Activated CD4-positive, alpha-beta T cell treated with anti-CD3 and anti-CD28 coated beads, Interleukin-10, Interleukin-2, amounts not matched to agents 100 ng/mL and 50 ng/mL, durations not matched to agents 16 hours and 8 hours (primary cell): ENCODE measurements around the gene BACH2.
"Not testable (repeated sequence)": the region's sequence is repeated elsewhere in the genome, so short reads cannot be mapped to it uniquely, and the experiment has no call there.

Experiments used
- DNase-seq: peaks from one replicate; pipeline ENCODE4 v3.0.0-alpha.2; 2020

Gene BACH2

DNA sequence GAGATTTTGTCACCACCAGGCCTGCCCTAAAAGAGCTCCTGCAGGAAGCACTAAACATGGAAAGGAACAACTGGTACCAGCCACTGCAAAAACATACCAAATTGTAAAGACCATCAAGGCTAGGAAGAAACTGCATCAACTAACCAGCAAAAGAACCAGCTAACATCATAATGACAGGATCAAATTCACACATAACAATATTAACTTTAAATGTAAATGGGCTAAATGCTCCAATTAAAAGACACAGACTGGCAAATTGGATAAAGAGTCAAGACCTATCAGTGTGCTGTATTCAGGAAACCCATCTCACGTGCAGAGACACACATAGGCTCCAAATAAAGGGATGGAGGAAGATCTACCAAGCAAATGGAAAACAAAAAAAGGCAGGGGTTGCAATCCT lies 240.7 kb downstream of the BACH2 start:
- DNase-seq, result not testable (repeated sequence)

DNA sequence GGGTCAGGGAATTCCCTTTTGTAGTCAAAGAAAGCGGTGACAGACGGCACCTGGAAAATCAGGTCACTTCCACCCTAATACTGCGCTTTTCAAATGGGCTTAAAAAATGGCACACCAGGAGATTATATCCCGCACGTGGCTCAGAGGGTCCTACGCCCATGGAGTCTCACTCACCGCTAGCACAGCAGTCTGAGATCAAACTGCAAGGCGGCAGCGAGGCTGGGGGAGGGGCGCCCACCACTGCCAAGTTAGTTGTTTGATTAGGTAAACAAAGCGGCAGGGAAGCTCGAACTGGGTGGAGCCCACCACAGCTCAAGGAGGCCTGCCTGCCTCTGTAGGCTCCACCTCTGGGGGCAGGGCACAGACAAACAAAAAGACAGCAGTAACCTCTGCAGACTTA lies 242.4 kb downstream of the BACH2 start:
- not testable (repeated sequence) for DNase-seq

DNA sequence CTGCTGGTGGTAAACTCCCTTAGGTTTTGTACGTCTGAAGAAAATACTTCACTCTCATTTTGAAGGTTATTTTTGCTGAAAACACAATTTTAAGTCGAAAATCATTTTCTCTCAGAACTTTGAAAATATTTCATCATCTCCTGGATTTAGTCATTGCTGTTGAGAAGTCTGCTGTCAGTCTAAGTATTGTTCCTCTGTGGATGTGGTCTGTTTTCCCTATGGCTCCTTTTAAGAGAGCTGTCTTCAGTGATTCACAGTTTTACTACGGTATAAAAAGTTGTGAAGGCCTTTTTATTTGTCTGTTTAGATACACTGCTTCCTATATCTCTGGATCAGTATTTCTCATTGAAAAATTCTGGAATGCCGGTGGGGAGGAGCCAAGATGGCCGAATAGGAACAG lies 243.0 kb downstream of the BACH2 start:
- no peak for DNase-seq

DNA sequence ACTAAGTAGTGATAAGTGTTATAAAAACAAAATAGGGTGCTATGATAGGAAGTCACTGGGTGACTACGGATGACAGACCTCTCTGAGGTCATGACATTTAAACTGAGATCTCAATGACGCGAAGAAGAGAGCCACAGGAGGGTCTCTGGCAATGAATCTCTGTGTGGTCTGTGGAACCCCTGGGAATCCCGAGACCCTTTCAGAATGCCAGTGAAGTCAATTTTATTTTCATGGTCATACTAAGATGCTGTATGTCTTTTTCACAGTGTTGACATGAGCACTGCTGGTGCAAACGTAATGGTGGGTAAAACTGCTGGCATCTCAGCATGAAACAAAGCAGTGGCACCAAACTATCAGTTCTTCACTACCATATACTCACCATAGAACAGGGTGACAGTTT lies 247.3 kb downstream of the BACH2 start:
- DNase-seq, result peak; percentile 39

DNA sequence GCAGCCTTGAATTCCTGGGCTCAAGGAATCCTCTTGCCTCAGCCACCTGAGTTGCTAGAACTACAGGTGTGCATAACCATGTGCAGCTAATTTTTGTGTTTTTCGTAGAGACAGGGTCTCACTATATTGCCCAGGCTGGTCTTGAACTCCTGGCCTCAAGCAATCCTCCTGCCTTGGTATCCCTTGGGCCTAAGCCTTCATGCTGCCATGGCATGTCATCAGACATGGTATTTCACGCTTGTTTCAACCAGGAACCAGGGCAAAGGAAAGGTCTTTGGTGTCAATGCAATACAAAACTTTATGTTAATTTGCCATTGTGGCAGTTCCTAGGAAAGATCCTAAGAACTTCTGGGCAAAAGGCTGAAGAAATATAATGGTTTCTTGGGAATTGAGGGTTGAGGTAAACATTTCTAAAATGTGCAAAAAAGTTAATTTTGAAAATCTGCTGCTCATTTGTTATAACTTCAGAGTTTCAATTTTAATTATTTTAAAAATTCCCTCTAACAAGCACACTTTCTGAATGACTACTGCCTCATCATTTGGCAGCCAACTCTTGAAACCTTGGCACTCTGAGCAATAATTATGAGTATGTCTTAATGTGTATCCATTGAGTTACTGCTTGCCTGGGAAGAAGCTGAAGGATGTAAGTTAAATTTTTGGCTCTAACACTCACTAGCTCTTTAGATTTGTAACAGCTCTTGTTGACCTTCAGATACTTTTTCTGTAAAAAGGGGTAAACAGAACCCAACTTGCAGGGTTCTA lies 248.3 kb downstream of the BACH2 start:
- peak; percentile 77 for DNase-seq

DNA sequence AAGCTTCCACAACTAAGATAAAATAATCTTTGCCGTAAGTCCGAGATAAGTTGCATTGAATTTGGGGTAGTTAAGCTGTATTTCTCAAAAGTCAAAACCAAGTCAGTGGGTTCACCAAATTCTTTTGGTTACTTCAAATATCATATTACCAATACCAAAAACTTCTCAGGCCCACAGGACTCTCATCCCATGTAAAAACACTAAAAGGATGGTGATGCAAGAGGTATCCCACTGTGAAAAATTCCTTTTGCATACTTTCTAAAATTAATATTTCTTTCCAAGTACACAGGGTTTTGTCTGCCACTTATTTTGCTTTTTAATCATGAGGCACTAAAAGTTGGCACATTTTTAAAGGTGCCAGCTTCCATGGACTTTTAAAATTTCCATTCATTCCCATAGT lies 251.1 kb downstream of the BACH2 start:
- DNase-seq, result no peak

DNA sequence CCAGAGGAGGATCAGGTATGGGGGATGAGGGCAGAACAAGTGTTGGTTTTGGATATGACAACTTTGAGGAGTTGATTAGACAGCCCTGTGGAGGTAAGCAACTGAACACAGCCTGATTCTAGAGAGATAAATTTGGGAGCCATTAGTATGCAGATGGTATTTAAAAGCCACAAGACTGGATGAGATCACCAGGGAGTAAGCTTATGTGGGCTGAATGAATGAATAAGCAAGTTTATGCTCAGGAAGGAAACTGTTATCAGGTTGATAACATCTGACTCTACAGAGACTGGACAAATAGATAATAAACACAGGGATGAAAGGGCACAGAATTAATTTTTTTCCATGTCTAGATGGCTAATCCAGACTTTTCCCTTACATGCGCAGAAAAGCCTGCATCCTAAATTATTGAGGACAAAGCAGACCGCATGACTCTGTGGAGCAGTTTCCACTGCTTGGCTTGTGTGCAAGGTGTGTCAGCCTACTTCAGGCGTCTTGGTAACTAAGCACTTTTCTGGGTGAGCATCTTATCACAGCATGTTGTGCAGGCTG lies 251.7 kb downstream of the BACH2 start:
- peak; percentile 58 for DNase-seq

DNA sequence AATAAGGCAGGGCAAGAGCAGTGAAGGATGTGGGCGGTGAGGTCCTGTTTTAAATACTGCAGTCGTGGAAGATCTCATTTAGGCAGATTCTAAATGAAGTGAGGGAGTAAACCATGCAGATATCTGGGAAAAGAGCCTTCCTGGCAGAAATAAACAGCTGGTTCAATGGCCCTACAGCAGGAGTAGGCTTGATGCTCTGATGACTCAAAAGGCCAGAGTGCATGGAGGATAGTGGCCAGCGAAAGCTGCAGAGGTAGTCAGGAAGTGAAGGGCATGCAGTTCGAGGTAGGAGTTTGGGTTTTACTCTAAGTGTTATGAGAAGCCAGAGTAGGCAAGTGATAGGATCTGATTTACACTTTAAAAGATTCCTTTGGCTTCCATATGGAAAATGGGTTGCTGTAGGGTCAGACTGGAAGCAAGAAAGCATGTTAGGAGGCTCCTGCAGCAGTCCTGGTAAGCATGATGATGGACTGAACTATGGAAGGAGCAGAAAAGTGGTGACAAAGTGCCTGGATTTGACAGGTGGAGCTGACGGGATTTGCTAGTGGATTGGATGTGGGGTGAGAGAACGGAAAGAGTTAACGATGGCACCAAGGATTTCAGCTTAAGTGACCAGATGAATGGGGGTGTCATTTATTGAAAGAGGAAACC lies 252.3 kb downstream of the BACH2 start:
- DNase-seq, result peak; percentile 63

DNA sequence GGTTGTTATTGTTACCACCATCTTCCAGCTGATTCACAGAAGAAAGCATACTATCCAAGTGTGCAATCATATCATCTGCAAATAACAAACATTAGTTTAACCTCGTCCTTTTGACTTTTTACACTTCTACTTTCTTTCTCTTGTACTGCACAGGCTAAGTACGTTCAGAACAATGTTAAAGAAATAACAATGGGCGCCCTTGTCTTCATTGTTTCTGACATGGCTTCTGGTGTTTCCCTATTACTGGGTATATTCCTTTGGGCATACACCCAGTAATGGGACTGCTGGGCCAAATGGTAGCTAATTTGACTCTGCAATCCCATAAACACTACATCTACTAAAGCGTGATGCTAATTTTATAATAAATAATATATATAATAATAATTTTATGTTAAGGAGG lies 255.7 kb downstream of the BACH2 start:
- DNase-seq, result no peak

DNA sequence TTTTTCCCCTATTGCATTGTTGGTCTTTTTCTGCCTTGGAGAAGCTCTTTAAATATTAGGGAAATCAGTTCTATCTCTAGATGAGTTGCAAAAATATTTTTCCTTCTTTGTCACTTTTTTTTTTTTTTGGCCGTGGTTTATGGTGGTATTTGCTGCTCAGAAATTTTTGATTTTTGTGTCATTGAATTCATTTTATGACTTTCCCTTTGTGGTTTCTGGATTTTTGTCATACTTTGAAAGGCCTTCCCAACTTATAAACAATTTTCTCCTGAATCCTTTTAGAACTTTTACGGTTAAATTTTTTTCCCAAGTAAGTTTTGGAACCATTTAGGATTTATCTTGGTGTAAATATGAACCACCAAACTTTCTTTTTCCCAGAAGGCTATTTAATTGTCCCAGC lies 256.7 kb downstream of the BACH2 start:
- no peak for DNase-seq

DNA sequence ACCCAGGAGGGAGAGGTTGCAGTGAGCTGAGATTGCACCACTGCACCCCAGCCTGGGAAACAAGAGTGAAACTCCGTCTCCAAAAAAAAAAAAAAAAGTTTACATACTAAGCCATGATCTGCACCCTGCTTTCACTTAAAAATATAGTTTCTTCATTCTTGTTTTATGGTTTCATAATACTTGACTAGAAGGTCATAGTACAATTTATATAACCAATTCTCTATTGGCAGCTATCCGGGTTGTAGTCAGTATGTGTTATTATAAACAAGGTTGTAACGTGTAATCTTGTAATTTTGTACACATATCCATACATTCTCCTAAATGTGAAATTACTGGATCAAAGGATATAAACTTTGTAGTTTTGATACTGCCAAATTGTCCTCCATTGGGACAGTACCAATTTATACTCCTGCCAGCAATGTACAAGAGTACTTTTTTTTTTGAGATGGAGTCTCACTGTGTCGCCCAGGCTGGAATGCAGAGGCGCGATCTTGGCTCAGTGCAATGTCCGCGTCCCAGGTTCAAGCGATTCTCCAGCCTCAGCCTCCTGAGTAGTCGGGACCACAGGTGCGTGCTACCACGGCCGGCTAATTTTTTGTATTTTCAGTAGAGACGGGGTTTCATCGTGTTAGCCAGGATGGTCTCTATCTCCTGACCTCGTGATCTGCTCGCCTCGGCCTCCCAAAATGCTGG lies 257.5 kb downstream of the BACH2 start:
- DNase-seq, result no peak

DNA sequence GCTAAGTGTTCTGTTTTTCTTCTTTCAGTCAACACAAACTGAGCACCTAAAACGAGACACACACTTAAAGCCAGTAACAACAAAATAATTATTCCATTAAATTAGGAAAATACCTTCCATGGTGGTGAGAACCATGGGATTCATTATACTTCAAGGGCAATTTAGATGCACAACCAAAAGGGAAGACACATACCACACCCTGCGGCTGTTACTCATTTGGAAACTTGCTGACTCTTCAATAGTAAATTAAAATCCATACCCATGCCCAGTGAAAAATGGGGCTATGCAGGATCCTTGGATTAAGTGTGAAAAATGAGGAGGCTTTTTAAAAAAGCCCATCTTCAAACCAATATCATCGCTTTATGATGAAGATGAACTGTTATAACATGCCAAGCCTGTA lies 259.7 kb downstream of the BACH2 start:
- DNase-seq, result peak; percentile 33

DNA sequence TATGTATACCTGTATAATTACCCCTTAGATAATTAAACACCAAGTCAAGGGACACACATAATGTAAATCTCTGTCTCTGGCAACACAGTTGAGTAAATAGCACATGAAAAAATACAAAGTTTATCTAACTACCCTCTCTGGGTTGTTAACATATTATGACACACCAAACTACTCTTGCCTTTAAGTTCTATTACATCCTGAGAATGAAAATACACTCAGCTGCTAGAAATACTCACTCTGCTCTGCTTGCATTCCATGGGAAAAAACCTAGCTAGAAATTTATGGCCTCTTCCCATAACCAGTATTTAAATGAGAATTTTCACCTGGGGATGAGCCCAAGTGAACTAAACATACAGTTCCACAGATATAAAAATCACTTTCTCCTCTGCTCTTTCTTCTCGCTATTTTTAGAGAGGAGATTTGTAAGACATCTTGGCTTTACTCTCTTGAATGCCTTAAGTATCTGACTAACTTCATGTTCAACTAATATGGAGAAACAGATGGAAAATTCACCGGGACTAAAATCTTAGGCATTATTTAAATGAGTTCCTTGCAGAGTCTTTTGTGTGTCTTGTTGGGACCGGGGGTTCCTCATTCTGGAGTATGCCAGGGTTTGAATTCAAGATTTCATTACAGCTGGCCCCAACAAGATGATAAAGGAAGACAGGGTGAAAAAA lies 261.5 kb downstream of the BACH2 start:
- DNase-seq, result no peak

DNA sequence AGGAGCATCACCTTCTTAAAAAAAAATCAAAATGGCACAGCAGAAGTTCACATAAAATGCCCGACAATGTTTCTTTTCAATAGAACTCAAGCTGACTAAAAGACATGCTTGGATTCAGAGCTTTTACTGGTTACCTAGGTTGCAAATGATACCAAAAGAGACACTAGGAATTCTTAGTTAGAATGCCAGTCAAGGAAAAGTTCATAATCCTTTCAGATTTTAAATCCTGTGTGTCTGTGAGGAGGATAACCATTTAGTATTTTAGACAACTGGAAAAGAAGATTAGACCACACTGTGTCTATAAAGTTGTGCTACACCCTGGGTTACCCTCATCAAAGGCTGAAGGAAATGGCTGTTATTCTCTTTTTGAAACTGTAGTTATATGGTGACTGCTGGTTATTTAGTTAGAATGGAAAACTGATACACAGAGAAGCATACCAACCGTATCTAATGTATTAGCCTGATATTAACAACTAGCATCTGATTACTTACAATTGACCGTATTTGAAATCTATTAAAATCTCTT lies 262.8 kb downstream of the BACH2 start:
- DNase-seq, result no peak

DNA sequence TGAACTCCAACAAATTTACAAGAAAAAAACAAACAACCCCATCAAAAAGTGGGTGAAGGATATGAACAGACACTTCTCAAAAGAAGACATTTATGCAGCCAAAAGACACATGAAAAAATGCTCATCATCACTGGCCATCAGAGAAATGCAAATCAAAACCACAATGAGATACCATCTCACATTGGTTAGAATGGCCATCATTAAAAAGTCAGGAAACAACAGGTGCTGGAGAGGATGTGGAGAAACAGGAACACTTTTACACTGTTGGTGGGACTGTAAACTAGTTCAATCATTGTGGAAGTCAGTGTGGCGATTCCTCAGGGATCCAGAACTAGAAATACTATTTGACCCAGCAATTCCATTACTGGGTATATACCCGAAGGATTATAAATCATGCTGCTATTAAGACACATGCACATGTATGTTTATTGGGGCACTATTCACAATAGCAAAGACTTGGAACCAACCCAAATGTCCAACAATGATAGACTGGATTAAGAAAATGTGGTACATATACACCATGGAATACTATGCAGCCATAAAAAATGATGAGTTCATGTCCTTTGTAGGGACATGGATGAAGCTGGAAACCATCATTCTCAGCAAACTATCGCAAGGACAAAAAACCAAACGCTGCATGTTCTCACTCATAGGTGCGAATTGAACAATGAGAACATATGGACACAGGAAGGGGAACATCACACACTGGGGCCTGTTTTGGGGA lies 264.0 kb downstream of the BACH2 start:
- not testable (repeated sequence) for DNase-seq

DNA sequence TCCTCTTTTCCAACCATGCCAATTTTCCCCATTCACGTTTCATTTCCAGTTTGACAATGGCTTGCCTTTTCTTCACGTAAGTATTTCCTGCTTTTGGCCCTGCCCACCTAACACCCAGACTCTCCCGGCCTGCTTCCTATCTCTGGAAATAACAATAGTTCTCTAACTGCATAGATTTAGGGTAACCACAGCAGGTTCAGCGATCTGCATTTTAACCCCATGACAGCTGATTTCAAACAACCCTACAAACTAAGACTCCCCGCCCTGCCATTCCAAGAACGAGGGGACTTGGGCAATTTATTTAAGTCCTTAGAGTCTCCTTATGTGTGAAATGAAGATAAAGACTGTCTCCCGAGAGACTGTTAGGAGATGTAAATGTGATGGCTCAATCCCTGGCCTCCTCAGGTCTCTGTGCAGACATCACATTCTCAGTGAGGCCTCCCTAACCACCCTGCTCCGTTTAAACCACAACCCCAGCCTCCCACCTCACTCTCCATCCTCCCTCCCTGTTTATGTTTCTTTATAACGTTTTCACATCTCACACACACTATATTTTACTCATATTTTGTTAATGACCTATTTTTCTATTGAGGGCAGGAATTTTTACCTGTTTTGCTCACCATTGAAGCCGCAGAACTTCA lies 267.5 kb downstream of the BACH2 start:
- no peak for DNase-seq

DNA sequence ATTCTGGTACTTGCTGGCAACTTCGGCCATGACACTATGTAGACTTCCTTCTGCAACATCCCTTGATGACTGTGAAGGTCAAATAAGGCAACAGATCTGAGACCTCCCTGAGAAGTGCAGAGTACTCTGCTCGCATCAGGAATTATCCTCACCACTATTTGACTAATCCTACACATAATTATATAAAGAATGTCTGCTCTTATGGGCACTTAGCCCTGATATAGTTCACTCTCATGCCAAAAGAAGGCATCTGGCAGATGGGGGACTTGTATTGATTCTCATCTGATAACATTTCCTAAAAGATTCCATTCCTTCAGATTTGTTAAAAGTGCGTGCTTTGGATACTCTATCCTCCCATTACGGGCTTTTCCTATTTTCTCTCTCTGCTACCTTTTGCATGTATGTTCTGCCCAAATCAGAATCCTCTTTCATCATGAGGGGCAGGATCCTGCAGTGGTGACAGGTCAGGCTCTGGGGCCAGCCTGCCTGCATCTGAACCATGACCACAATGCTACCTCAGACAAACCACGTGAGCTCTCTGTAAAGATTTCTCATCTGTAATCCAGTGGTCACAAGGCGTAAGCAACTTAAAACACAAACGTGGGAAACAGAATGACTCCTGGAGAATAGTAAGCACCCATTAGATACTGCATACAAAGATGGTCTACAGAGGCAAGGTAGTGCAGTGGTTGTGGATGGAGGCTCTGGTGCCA lies 268.4 kb downstream of the BACH2 start:
- peak; percentile 49 for DNase-seq

DNA sequence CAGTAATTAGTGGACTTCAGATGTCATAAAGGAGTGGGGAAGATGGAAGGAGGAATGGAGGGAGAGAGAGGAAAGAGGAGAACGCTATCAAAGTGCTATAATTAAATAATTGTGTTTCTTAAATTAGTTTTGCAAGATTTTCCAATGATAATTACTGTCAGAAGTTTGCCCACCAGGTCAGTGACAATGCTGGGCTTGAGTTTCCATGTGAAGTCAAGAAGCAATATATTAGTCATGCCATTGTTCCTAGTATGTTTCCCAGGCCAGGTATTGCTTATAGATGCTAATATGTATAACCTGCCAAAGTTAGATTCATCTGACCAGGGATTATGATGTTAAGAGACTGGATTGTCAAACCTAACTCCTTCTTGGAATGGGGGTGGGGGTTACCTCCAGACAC lies 270.4 kb downstream of the BACH2 start:
- DNase-seq, result no peak

DNA sequence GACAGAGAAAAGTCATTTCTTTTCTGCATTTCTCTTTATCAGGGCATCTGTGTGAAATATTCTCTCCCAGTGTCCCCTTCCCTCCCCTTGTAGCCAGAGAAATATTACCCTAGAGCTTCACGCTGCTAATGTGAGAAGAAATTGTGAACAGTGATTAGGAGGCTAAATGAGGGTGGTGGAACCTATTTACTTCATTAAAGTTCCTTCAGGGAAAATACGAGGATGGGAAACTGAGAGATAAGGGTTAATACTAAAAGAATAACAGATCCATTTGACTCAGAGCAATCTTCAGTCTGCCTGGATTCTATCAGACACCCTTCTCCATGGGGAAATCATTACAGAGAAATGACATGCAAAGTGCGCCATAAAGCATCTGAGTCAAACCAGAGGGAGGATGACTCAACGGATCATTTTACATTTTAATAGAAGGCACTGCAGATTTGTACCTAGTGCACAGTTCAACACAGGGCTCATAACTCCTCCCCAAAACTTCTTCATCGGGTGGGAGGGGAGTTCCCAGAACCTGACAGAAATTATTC lies 271.1 kb downstream of the BACH2 start:
- peak; percentile 87 for DNase-seq

DNA sequence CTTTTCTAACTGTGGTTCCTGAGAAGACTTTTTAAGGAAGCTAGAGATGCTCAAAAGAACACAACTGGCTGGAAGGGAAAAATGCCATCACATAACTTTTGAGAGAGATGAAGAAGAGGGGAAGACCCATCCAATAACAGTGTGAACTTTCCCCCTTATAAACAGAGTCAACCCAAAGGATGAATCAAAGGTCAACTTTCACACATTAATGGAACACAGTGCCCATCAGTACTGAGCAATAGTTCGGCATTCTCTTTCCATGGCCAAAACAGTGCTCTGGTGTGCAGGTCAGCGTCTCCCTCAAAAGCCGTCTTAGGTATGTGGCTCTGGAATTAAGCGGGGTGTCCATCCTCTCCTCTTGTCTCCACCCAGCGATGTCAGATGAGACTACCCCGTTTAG lies 272.0 kb downstream of the BACH2 start:
- DNase-seq, result no peak

DNA sequence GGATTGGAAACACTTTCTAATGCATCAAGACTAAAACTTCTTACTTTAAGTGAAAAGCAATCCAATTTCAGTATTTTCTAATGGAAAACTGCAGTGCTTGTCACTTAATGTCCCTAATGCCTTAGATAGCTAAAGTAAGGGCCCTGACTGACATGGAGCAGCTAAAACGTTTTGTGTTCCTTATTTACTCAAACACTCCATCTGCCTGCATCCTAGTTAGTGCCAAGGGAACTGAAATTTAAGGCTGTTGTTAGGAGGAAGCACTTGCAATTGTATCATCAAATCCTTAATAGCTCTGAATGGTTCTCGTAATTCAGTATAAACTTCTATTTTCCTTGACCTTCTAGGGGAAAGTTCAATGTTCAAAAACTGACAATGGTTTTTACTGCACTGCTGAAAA lies 274.9 kb downstream of the BACH2 start:
- DNase-seq, result no peak
